ENCODE results near the gene CNTNAP2. TPM values are rescaled to one million over a fixed set of nuclear protein-coding genes. Genes with fewer than 3 reads are reported as not detected.

CNTNAP2 gene
- total and polyA plus RNA-seq, 2 of the 8 experiments (the other 6 are each of a cell fraction or from before 2014, with no cell fraction given), result 27.9 to 71.0 TPM

DNA sequence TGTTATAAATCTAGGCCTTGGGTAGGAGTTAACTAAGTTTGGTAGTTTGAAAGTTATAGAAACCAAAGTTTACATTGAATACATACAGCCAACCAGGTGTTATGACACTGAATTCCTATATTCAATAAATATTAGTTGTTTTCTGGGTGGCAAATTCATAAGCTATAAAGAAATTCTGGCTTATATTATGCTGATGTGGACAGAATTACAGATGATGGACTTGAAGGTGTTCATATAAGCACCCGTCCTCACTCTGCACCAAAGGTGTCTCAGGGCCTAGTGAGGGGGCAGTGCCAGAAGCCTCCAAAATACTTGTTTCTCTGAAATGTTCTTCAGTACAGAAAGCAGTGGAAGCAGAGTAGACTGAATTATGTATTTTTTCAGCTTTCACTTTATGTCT lies 973.0 kb downstream of the CNTNAP2 start:
- FAIRE-seq, result no peak
- POLR2A ChIA-PET (ENCODE audit: partially characterized antibody), result no interaction called here
- no peak overlapping the region for H2AK5ac ChIP-seq (ENCODE audit: low read depth, low read length)

More for the DNA sequence above, 973.0 kb downstream of the CNTNAP2 start:
- 100% methylated on average over 1 of the region's 1 CpG; no CpG with 5 or more reads in 1 of the 2 experiments for WGBS, 2 experiments (ENCODE audit: extremely low coverage in 1 of 2, insufficient coverage in 1 of 2, insufficient read length in 1 of 2, insufficient replicate concordance in 2 of 2, low coverage in 1 of 2, low lambda C conversion rate in 2 of 2, missing lambda C conversion rate in 1 of 2)
- Histone ChIP-seq H3K23me2 (ENCODE audit: low read depth, low read length) (no peaks in the 10 kb centered on the region; the same call in 1 of the 2 replicates), H3K9me3 (ENCODE audit: insufficient read depth in 2 of 2, low read depth in 1 of 2, low read length in 1 of 2) (no peaks in the 10 kb centered on the region), H3K14ac (ENCODE audit: insufficient read length) (no peak overlapping the region), H4K8ac (ENCODE audit: extremely low read depth, insufficient read depth, low read length) (no peak overlapping the region), H3K23ac (ENCODE audit: insufficient read length) (no peak overlapping the region), H3K27me3 (replicated peaks in 1 of 4; ENCODE audit: control insufficient read depth in 3 of 4, extremely low read depth in 1 of 4, insufficient read depth in 3 of 4, low read length in 3 of 4) (no peaks in the 10 kb centered on the region), H2AFZ (ENCODE audit: low read length) (no peak overlapping the region), H3K4ac (replicated peaks; ENCODE audit: insufficient read length, low read depth, low read length) (no peak overlapping the region), H3K4me2 (ENCODE audit: insufficient read depth in 1 of 2, low read depth in 2 of 2, low read length in 2 of 2) (no peak overlapping the region), H4K20me1 (replicated peaks in 1 of 2; ENCODE audit: control insufficient read depth in 1 of 2, insufficient read depth in 2 of 2, low read length in 2 of 2) (no peaks in the 10 kb centered on the region), H2BK120ac (replicated peaks; ENCODE audit: low read depth, low read length) (no peak overlapping the region), H4K5ac (ENCODE audit: insufficient read length, low read depth, low read length) (no peak overlapping the region), H2BK15ac (ENCODE audit: low read length) (no peak overlapping the region), H3K18ac (ENCODE audit: extremely low read depth, low read length) (no peak overlapping the region), H3K9ac (replicated peaks in 1 of 4; ENCODE audit: extremely low read depth in 1 of 4, low read depth in 3 of 4, low read length in 3 of 4) (no peak overlapping the region), H3K27ac (ENCODE audit: low read depth, low read length) (no peak overlapping the region), H4K91ac (replicated peaks; ENCODE audit: insufficient read length, low read length) (no peak overlapping the region), H2BK5ac (ENCODE audit: low read depth, low read length) (no peak overlapping the region), H3K36me3 (ENCODE audit: control insufficient read depth in 2 of 4, insufficient read depth in 4 of 4, low read length in 3 of 4) (no peaks in the 10 kb centered on the region), H3K4me3 (ENCODE audit: extremely low read depth in 1 of 4, insufficient read depth in 2 of 4, low read depth in 3 of 4, low read length in 4 of 4) (no peak overlapping the region), H3K56ac (replicated peaks; ENCODE audit: insufficient read length, low read depth, low read length) (no peak overlapping the region), H3K79me2 (ENCODE audit: control insufficient read depth in 1 of 2, insufficient read depth in 2 of 2, low read length in 2 of 2) (no peaks in the 10 kb centered on the region), H2BK12ac (ENCODE audit: low read depth, low read length) (no peak overlapping the region), H3K79me1 (ENCODE audit: low read depth, low read length) (no peaks in the 10 kb centered on the region), H2BK20ac (ENCODE audit: low read length) (no peak overlapping the region), H3K4me1 (replicated peaks in 1 of 4; ENCODE audit: control insufficient read depth in 3 of 4, insufficient read depth in 4 of 4, low read length in 3 of 4) (no peaks in the 10 kb centered on the region)
- TF ChIP-seq ASH2L (IDR thresholded peaks at IDR 0.05; ENCODE audit: low read length), result no peak
- no peak for TF ChIP-seq BCL11A (IDR thresholded peaks at IDR 0.05; ENCODE audit: low read depth in 2 of 2, low read length in 2 of 2)
- no peak for TF ChIP-seq HDAC2 (IDR thresholded peaks at IDR 0.05; ENCODE audit: borderline replicate concordance in 1 of 2, low read depth in 2 of 2, low read length in 2 of 2)
- TF ChIP-seq YY1 (IDR thresholded peaks at IDR 0.05; ENCODE audit: low read depth, low read length), result no peak
- no peak for TF ChIP-seq TAF7 (optimal IDR thresholded peaks at IDR 0.05; ENCODE audit: borderline replicate concordance, low read depth, low read length)
- no peak for TF ChIP-seq JUND (IDR thresholded peaks at IDR 0.05; ENCODE audit: low read length)
- no peak for TF ChIP-seq CTBP2 (IDR thresholded peaks at IDR 0.05; ENCODE audit: borderline replicate concordance, insufficient read depth, insufficient read length, low read length)
- no peak for DNase-seq (ENCODE audit: low read depth in 1 of 2, low spot score in 2 of 2)
- CTCF ChIA-PET (ENCODE audit: partially characterized antibody), result interaction anchor here (1.0 kb wide), 1 partner anchor 19 kb away, joined by 4 read pairs; no protein-coding TSS in a partner anchor
